ENCODE data around the gene PDE9A.

Gene PDE9A

DNA sequence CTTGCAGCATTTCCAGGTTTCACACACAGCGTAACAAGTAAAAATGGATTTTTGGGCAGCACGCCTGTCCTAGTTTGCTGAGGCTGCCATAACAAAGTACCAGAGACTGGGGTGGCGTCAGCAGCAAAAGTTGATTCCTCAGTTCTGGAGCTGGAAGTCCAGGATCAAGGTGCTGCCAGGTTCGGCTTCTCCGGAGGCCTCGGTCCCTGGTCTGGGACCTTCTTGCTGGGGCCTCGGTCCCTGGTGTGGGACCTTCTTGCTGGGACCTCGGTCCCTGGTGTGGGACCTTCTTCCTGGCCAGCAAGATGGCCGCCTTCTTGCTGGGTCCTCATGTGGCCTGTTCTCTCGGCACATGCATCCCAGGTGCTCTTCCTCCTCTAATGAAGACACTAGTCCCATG is 104.0 kb downstream of the PDE9A start:
- no peak for DNase-seq (ENCODE audit: low read depth)

DNA sequence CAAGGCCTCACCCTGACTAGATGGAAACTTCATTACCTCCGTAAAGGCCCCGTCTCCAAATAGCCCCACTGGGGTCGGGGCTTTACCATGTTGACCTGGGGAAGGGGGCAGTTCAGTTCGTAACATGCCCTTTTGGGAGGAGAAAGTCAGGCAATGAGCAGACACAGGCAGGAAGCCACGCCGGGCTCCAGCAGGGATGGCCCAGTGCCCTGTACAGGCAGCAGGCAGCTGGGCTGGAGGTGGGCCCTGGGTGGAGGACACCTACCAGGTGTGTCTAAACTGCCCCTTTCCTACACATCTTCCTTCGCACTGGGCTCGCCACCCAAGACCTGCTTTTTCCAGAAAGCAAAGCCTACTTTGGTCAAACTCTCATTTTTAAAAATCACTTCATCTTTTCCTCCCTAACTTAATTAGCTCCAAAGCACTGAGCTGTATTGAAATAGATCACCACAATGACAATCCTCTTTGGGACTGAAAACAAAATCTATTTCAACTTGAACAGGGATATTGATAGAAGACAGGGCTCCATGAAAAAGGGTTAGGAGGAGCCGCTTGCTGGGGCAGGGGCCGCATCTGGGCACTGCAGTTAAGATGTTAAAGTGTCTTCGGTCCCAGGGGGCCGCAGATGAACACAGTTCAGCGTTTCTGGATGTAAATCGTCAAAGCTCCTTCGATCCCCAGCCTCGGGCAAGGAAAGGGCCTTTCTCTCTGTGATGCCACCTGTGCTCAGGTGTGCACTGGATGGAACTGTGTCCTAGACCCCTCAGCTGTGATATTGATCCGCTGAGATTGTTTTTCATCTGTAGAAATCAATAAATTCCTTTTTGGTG is 104.6 kb downstream of the PDE9A start:
- DNase-seq (ENCODE audit: low read depth), result no peak

DNA sequence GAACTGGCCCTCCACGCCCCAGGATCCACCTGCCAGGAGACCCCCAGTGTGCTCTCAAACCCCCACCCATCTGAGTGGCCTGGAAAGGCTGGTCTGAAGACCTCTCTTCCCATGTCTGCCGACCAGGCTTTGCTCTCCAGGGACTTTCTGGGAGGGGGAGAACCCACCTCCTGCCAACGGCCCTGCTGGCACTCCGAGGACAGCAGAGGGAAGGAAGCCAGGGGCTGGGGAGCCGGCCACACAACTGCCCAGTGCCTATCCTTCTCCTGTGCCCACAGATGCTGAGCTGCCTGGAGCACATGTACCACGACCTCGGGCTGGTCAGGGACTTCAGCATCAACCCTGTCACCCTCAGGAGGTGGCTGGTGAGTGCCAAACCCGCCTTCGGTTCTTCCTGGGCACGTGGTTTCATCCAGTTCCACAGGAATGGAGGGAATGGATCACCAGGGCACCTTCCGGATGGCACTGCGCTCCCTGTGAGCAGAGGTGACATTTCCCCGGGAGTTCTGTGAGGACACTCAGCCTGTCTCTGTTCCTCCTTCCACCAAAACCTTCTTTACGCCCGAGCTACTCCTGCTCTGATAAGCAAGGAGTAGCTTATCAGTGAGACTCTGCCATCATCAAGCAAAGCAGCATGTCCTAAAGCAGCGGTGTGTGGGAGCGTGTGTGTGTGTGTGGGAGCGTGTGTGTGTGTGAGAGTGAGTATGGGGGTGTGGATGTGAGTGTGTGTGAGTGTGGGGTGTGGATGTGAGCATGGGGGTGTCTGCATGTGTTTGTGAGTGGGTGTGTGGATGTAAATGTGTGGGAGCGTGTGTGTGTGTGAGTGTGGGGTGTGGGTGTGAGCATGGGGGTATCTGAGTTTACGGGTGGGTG is 105.5 kb downstream of the PDE9A start:
- DNase-seq (ENCODE audit: low read depth), result no peak

DNA sequence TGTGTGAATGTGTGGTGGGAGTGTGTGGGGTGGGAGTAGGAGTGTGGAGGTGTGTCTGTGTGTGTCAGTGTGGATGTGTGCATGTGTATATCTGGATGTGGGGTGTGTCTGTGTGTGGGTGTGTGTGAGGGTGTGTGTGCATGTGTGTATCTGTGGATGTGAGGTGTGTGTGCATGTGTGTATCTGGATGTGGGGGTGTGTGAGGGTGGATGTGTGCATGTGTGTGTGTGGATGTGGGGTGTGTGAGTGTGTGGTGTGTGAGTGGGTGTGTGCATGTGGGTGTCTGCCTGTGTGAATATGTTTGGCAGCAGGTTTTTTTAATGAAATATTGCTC is 106.1 kb downstream of the PDE9A start:
- no peak for DNase-seq (ENCODE audit: low read depth)

DNA sequence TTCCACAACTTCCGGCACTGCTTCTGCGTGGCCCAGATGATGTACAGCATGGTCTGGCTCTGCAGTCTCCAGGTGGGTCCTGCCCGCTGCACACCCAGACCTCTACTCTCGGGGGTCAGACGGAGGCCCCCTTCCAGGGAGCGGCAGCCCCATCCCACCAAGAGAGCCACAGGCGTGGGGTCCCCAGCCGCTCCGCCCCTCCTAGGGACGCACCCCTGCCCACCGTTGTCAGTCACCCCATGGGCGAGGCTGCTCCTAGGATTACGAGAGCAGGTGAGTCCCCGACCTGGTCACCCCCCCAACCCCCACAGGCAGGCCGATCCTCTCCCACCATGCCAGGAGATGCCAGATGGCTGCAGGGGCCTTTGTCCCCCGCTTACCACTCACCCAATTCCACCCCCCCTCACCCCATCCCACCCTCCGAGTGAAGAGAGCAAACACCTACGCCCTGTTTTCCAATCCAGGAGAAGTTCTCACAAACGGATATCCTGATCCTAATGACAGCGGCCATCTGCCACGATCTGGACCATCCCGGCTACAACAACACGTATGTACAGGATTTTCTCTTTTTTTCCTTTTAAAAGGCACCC is 107.0 kb downstream of the PDE9A start:
- DNase-seq (ENCODE audit: low read depth), result no peak

DNA sequence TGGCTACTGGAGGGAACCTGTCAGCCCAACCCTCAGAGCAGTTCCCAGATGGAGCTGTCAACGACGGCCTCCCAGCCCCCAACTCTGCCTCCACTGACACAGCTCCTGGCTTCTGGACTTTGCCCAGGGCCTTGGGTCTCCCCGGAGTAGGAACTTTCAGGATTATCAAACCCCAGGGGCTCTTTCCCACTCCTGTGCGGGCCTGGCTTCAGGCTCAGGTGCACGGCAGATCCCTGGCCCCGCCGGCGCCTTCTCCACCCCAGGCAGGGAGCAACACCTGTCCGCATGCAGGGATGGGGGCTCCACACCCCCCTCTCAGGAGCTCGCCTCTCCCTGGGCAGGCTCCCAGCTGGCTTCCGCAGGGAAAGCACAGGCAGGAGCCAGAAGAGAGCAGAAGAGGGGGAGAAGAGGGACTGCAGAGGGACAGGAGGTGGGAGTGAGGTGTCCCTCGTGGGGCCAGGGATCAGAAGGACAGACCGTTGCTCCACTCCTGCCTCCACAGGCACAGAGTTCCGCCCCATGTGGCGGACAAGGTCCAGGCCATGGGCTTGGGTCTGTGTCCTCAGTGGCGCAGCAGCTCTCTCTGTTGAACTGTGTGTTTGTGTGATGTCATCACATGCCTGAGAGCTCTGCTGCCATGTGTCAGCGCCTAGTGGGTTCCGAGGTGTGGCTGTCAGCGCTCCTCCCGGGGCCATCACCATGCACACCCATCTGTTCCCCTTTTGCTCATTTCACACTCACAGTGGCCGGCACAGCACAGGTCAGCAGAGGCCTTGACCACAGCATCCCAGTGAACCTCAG is 107.7 kb downstream of the PDE9A start:
- DNase-seq (ENCODE audit: low read depth), result no peak

DNA sequence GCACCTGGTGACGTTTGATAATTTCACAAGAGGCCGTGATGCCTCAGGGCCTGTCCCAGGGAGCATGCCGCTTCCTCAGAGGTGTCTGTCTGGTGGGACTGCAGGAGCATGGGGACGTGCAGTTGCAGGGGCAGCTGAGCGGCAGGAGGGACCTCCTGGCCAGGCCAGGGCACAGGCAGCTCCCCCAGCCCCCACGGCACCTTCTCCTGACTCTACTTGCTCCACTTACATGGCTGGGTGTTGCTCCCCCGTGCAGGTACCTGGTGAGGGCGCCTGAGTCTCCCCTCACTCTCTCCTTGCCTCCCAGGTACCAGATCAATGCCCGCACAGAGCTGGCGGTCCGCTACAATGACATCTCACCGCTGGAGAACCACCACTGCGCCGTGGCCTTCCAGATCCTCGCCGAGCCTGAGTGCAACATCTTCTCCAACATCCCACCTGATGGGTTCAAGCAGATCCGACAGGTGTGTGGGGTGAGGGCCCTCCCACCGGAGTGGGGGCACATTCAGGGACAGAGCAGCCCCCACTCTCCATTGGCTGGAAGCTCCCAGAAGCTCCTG is 108.4 kb downstream of the PDE9A start:
- DNase-seq (ENCODE audit: low read depth), result no peak

DNA sequence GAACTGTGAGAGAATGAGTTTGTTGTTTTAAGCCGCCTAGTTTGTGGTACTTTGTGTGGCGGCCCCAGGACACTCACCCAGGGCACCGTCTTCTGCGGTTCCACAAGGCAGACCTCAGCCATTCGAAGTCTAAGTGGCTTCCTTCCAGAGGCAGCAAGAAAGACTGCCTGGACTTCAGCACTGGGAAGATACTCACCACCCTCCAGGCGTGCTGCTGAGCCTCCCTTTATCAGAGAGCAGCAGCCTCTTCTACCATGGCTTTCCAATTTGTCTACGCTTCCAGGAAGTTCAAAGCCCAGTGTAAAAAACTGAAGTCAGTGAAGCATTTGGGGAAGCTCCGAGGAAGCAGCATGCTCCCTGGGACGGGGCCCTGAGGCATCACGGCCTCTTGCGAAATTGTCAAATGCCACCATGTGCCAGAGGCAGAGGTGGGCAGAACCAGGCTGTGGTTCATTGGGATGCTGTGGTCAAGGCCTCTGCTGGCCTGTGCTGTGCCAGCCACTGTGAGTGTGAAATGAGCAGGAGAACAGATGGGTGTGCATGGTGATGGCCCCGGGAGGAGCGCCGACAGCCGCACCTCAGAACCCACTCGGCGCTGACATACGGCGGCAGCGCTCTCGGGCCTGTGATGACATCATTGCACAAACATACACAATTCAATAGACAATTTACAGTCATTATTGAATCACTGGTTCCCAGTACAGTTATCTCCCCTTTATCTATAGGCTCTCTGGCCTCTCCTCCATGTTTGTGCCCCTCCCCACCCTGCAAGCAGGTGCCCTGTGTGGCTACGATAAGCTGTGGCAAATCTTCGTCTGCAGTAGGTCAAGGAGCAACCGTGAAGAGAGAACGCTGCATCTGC is 110.4 kb downstream of the PDE9A start:
- no peak for DNase-seq (ENCODE audit: low read depth)

DNA sequence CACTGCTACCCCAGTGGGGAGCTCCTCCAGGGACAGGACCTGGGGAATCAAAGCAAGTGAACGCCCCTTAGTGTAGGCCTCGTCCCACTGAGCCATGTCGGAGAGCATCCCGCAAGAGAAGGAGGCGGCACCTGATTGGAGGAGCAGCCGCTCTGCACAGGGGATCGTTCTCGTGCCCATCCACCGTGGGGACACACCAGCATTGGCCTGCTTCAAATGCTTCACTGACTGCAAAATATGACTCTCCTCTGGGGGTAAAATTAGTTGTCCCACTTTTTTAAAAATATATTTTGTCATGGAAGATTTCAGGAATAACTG is 111.0 kb downstream of the PDE9A start:
- no peak for DNase-seq (ENCODE audit: low read depth)

DNA sequence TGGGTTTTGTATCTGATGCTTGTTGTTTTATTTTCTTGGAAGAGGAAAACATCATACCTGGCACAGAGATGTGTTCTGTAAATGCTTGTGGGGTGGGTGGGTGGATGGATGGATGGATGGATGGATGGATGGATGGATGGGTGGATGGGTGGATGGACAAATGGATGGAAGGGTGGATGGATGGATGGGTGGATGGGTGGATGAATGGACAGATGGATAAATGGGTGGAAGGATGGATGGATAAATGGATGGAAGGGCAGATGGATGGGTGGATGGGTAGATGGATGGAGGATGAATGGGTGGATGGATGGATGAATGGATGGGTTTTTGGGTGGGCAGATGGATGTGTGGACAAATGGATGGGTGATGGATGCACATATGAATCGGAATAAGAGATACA is 111.5 kb downstream of the PDE9A start:
- DNase-seq (ENCODE audit: low read depth), result no peak

DNA sequence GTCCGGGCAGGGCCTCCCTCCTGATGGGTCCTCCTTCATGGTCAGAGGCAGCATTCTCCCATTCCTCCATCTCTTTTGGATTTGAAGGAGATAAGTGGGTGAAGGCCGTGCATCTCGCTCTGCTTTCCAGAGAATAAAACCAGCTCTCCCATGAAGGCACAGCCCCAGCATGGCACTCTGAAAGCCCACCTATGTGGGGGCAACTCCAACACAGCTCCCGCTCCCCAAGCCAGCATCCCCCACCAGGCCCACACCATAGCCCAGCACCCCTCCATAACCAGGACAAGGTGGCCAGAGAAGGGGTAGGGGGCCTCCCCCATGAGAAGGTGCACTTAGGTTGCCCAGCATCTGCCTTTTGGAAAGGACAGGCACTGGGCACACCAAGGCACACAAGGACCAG is 112.2 kb downstream of the PDE9A start:
- DNase-seq (ENCODE audit: low read depth), result no peak

DNA sequence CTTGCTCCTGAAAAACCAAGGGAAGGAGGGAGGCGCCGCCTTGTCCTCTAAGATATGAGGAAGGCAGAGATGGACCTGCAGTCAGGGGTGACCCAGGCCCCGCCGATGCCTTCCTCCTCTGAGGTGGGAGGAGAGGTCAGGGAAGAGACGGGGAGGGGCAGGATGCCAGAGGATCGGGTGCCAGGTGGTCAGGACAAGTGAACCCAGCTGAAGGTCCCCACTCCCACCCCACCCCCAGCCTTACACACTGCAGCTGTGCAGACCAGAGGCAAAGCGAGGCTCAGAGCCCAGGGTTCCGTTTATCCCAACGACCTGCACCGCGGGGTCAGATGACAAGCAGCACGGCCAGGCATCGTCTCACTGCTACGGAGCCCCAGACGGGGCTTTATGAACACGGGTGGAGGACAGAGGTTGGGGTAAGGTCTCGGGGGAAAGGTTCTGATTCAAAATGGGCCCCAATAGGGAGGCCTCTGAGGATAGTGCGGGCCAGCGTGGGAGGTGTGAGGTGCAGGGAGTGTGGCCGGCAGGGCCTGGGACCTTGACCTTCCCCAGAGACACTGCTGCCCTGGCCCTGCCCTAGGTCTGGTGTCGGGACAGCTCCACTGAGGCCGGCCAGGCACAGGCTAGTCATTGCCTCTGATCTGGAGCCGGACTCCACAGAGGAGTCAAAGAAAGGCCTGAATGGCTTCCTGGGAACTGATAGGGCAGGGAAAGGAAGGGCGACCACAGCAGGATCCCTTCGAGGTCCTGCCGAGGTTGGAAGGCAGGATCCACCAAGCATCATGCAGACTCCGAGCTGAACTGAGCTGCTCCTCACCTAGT is 113.5 kb downstream of the PDE9A start:
- DNase-seq (ENCODE audit: low read depth), result no peak

DNA sequence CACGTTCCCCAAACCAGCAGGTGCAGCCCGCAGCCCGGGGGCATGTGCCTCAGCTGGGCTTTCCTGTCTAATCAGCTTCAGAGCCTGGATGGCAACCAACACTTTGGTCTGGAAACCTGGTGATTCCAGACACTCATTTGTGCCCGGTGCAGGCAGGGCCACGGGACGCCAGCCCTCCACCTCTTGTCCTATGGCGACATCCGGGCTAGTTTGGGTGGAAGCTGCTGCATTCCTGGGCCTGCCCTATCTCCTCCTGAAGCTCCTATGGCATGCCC is 114.1 kb downstream of the PDE9A start:
- DNase-seq (ENCODE audit: low read depth), result no peak

DNA sequence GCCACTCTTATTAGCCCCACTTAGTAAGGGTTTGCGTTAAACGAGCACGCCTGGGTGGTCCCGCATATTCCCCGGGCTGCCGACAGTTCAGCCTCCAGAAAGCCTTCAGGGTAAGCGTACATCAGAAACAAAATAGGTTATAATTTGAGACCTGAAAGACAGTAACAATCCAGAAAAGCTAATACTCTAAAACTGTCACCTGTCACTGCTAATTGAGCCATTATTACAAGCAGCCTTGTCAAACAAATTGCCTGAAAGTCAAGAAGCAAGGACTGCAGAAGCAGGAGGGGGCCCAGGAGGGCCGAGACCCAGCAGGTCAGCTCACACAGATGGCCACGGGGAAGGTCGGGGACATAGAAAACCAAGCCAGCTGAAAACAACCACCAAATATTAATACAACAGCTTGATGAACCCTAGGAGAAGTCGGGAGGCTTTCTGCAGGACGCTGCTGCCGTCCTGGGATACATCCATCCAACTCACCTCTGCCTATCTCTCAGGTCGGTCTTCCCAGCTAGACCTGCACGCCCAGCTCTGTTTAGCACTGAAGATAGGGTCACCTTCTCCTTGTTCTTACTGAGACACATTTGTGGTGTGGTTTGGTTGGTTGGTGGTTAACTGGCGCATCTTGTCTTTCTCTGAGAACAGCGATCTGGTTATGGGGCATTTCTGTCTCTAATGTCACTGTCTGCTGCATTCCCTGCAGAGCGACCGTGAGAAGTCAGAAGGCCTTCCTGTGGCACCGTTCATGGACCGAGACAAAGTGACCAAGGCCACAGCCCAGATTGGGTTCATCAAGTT is 115.1 kb downstream of the PDE9A start:
- DNase-seq (ENCODE audit: low read depth), result no peak

DNA sequence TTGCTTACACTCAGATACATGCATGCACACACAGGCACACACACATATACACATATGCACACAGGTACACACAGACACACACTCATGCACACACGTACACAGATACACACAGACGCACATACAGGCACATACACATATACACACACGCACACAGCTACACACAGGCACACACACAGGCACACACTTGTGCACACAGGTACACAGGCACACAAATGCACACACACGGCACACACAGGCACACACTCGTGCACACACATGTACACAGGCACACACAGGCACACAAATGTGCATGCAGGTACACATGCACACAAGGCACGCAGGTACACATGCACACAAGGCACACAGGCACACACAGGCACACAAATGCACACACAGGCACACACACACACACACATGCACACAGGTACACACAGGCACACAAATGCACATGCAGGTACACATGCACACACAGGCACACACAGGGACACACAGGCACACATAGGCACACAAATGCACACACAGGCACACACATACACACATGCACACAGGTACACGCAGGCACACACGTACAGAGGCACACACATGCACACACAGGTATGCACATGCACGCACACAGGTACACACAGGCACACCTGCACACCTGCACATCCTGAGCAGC is 115.9 kb downstream of the PDE9A start:
- DNase-seq (ENCODE audit: low read depth), result no peak

DNA sequence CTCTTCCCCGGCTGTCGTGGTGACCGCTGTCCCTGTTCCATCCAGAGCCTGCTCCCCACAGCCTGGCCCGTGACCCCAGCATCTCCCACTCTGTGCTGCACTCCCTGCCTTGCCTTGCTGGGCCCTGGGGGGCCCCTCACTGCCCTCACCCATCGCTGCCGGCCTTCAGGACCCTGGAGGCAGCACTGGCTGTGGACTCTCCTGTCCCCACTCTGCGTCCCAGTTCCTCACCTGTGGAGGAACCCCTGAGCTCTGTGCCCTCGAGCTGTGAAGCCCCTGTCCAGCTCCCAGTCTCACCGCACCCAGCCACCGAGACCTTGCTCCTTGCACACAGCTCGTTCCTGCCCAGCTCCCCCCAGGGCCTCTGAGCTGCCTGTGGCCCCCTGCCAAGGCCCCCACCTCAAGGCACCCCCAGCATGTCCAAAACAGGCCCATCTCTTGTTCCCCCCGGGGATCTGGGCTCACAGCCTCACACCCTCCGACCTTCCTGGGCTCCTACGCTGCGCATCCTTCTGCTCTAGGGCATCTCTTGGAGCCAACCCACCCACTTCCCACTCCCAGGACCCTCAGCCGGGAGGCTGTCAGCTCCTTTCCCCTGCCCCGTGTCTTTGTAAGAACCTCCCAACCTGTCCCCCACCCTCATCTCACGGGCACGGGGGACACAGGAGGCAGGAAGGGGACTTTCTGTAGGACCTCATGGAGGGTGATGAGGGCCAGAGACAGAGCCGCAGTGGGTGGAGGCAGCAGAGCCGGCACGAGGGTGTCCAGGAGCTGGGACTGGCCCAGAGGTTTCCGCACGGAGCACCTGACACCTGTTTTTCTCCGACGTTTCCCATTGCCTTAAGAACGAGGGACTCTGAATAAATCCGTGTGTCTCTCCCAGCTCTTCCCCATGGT is 116.6 kb downstream of the PDE9A start:
- no peak for DNase-seq (ENCODE audit: low read depth)

DNA sequence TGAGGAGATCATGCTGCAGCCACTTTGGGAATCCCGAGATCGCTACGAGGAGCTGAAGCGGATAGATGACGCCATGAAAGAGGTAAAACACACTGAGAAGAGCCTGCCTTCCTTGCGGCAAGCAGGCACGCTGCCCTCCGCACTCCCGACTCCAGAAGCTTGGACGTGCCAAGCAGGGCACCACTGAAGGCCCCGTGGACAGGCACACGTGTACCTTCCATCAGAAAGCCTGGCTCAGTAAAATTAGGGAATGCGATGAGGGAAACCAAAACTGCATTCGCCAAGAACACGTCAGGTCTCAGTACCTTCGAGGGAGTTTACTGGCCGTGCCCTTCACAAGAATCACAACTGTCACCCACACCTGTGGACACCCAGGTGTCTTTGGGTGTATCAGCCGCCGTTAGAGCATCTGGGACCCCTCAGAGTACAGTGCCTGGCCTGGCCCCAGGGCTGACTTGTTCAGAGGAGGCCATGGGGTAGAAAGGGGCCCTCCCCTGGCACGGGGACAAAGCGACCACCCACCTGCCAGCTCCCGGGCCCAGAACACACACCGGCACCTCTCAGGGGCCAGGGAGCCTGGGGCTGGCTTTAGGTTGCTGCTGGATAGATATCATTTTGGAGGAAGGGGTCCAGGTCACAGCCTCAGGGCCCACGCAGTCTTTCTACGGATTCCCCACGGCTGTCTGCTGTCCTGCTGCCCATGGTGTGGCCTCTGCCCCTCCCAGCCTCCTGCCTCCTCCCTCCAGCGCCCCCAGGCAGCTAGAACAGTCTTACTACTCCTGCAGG is 117.5 kb downstream of the PDE9A start:
- DNase-seq (ENCODE audit: low read depth), result no peak

DNA sequence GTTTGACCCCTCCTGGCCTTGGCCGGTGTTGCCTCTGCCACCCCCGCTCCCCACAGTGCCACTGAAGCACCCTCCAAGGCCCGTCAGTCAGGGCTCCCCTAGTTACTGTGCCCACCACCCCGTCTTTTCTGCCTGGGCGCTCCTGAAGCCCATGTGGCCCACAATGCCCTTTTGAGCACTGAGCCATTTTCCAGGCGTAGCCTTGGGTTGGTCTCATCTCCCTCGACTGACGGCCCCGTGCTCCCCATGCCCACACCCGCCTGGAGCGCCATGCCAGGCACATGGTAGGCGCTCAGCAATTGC is 118.0 kb downstream of the PDE9A start:
- no peak for DNase-seq (ENCODE audit: low read depth)
